Mesenchymal stem cell (in vitro differentiated cells and primary cell): ENCODE results near the gene PI4KA.

Experiments
- DNase-seq: peaks from one replicate; pipeline ENCODE4 v3.0.0-alpha.2; 2013
- H2AFZ ChIP-seq: one replicate; pipeline ENCODE4 v1.6.1; 2013; ENCODE audit warnings: low read depth, mild to moderate bottlenecking, control low read depth, inconsistent platforms, low read length, moderate library complexity
- H2AK5ac ChIP-seq: 2 replicates; pipeline ENCODE4 v1.6.1; 2013; ENCODE audit warnings: low read length, moderate library complexity, mild to moderate bottlenecking, inconsistent platforms; ENCODE audit not compliant: severe bottlenecking
- H2BK120ac ChIP-seq: one replicate; pipeline ENCODE4 v1.6.1; 2013; ENCODE audit warnings: low read depth, mild to moderate bottlenecking, inconsistent platforms, low read length, moderate library complexity
- H2BK12ac ChIP-seq, 2 experiments: one replicate each; pipeline ENCODE4 v1.6.1; 2013; ENCODE audit warnings: inconsistent platforms in 2 of 2, low read length in 2 of 2, mild to moderate bottlenecking in 2 of 2, moderate library complexity in 2 of 2, control low read depth in 1 of 2
- H2BK15ac ChIP-seq: one replicate; pipeline ENCODE4 v1.6.1; 2013; ENCODE audit warnings: mild to moderate bottlenecking, low read depth, inconsistent platforms; ENCODE audit not compliant: poor library complexity, severe bottlenecking
- H2BK5ac ChIP-seq: 2 replicates; pipeline ENCODE4 v1.6.1; 2013; ENCODE audit warnings: low read depth, mild to moderate bottlenecking, low read length, control low read depth, inconsistent platforms; ENCODE audit not compliant: poor library complexity, severe bottlenecking
- H3K14ac ChIP-seq, 2 experiments: one replicate each; pipeline ENCODE4 v1.6.1; 2013; ENCODE audit warnings: inconsistent platforms in 2 of 2, low read length in 2 of 2, control low read depth in 1 of 2, mild to moderate bottlenecking in 1 of 2, moderate library complexity in 1 of 2
- H3K18ac ChIP-seq, 2 experiments: one replicate each; pipeline ENCODE4 v1.6.1; 2013; ENCODE audit warnings: inconsistent platforms in 2 of 2, low read length in 2 of 2, control low read depth in 1 of 2, low read depth in 1 of 2, mild to moderate bottlenecking in 1 of 2
- H3K23ac ChIP-seq, 2 experiments: one replicate each; pipeline ENCODE4 v1.6.1; 2013; ENCODE audit warnings: inconsistent platforms in 2 of 2, low read length in 2 of 2, mild to moderate bottlenecking in 2 of 2, moderate library complexity in 2 of 2, control low read depth in 1 of 2
- H3K27ac ChIP-seq: 2 replicates; pipeline ENCODE4 v1.5.1; 2013; ENCODE audit warnings: mild to moderate bottlenecking, moderate library complexity, low read length, control low read depth, inconsistent platforms; ENCODE audit not compliant: poor library complexity, severe bottlenecking
- H3K27me3 ChIP-seq, 2 experiments: 2 replicates each; pipeline versions ENCODE4 v1.6.1 to v1.7.0; 2013; ENCODE audit warnings: low read length in 2 of 2, mild to moderate bottlenecking in 2 of 2, moderate library complexity in 2 of 2, control low read depth in 1 of 2, inconsistent platforms in 1 of 2; ENCODE audit not compliant: control insufficient read depth in 1 of 2, insufficient read depth in 1 of 2
- H3K36me3 ChIP-seq, 2 experiments: 2 replicates each; pipeline versions ENCODE4 v1.6.1 to v1.7.0; 2013; ENCODE audit warnings: low read length in 2 of 2, control low read depth in 1 of 2, inconsistent platforms in 1 of 2, low read depth in 1 of 2, mild to moderate bottlenecking in 1 of 2; ENCODE audit not compliant: insufficient read depth in 2 of 2, control insufficient read depth in 1 of 2
- H3K4ac ChIP-seq, 2 experiments: one replicate each; pipeline ENCODE4 v1.6.1; 2013; ENCODE audit warnings: inconsistent platforms in 2 of 2, low read length in 2 of 2, mild to moderate bottlenecking in 2 of 2, moderate library complexity in 2 of 2, control low read depth in 1 of 2, low read depth in 1 of 2
- H3K4me1 ChIP-seq: 2 replicates; pipeline ENCODE4 v1.6.1; 2013; ENCODE audit warnings: low read depth, low read length, control low read depth; ENCODE audit not compliant: control insufficient read depth, insufficient read depth
- H3K4me2 ChIP-seq: 2 replicates; pipeline ENCODE4 v1.6.1; 2013; ENCODE audit warnings: low read length, mild to moderate bottlenecking, inconsistent platforms; ENCODE audit not compliant: poor library complexity, severe bottlenecking
- H3K4me3 ChIP-seq, 2 experiments: 2 replicates each; pipeline versions ENCODE4 v1.5.1 to v1.7.0; 2013; ENCODE audit warnings: low read length in 2 of 2, mild to moderate bottlenecking in 2 of 2, control low read depth in 1 of 2, low read depth in 1 of 2; ENCODE audit not compliant: insufficient read depth in 1 of 2
- H3K79me1 ChIP-seq: replicated peaks from 2 replicates; pipeline ENCODE4 v1.6.1; 2013; ENCODE audit warnings: mild to moderate bottlenecking, control low read depth, low read length, inconsistent platforms; ENCODE audit not compliant: poor library complexity, severe bottlenecking
- H3K9ac ChIP-seq: 2 replicates; pipeline ENCODE4 v1.7.0; 2013; ENCODE audit warnings: mild to moderate bottlenecking, low read length, moderate library complexity
- H3K9me3 ChIP-seq: 2 replicates; pipeline ENCODE4 v1.7.0; 2013; ENCODE audit warnings: mild to moderate bottlenecking, low read length; ENCODE audit not compliant: control insufficient read depth
- H4K8ac ChIP-seq: one replicate; pipeline ENCODE4 v1.6.1; 2013; ENCODE audit warnings: inconsistent platforms, mild to moderate bottlenecking, low read length, moderate library complexity
- H4K91ac ChIP-seq: one replicate; pipeline ENCODE4 v1.6.1; 2013; ENCODE audit warnings: mild to moderate bottlenecking, low read length, inconsistent platforms
- WGBS: methylation state at CpG from one replicate; pipeline ENCODE4 v1.1.7; 2013; ENCODE audit warnings: mixed read lengths; 5-methylcytosine and 5-hydroxymethylcytosine counted together

The PI4KA gene

GRCh38 chr22:20782083-20782482 lies 76.5 kb downstream of the PI4KA start:
- Histone ChIP-seq H2BK15ac (no peak overlapping the region), H3K27me3 (no peaks in the 10 kb centered on the region), H3K18ac (no peak overlapping the region), H4K91ac (no peak overlapping the region), H3K4ac (no peak overlapping the region), H2BK5ac (no peak overlapping the region), H3K4me2 (no peak overlapping the region), H3K4me3 (no peak overlapping the region), H3K14ac (no peak overlapping the region), H2BK120ac (no peak overlapping the region), H2AK5ac (no peak overlapping the region), H3K27ac (no peak overlapping the region), H4K8ac (no peak overlapping the region), H3K79me1 (peaks cover 2% of the 10 kb centered on the region), H3K9me3 (no peaks in the 10 kb centered on the region), H2AFZ (no peak overlapping the region), H3K9ac (no peak overlapping the region), H3K36me3 (peaks cover 29 to 41% of the 10 kb centered on the region in 2 experiments), H3K4me1 (peaks cover 3% of the 10 kb centered on the region), H3K23ac (no peak overlapping the region), H2BK12ac (no peak overlapping the region)
- 88% methylated on average over 3 of the region's 4 CpGs for WGBS
- peak; percentile 36 for DNase-seq

DNA sequence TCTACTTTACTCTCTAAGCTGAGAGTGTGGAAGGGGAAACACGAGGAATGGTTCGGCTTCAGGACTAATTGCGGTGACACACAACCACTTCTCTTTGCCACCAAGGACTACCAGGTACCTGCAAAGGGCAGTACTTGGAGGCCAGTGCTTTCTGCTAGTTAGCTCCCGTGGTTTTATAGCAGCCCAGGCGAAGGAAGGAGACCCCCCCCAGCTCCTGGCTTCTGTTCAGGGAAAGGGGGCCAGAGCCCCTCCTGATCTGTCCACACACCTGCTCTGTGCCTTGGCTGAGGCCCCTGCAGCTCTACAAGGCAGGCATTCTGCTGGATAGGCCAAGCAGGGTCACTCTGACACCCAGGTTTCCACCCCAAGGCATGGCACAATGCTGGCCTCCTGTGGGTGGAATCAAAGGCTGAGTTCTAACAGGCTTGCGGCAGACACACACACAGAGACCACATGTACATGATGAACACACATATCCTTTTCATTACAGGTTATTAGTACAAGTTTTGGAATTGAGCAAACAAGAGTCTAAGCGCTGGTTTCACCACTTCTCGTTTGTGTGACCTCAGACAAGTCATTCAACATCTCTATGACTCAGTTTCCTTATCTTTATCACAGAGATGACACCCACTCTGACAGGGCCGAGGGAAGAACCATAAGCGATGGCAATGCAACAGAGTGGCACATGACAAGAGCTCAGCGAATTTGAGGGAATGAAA lies 77.2 kb downstream of the PI4KA start:
- Histone ChIP-seq H2AK5ac (no peak overlapping the region), H3K4me1 (peaks cover 3% of the 10 kb centered on the region), H3K18ac (no peak overlapping the region), H3K9ac (no peak overlapping the region), H2BK5ac (no peak overlapping the region), H3K36me3 (peaks cover 24 to 35% of the 10 kb centered on the region in 2 experiments), H3K23ac (no peak overlapping the region), H3K4me3 (no peak overlapping the region), H3K4me2 (no peak overlapping the region), H3K27ac (no peak overlapping the region), H2BK12ac (no peak overlapping the region), H3K9me3 (no peaks in the 10 kb centered on the region), H3K14ac (no peak overlapping the region), H3K27me3 (no peaks in the 10 kb centered on the region), H2AFZ (no peak overlapping the region), H4K91ac (peak overlapping the region; percentile 23), H4K8ac (no peak overlapping the region), H2BK120ac (no peak overlapping the region), H3K4ac (no peak overlapping the region), H3K79me1 (peaks cover 2% of the 10 kb centered on the region), H2BK15ac (no peak overlapping the region)
- WGBS = 95% methylated on average over 8 of the region's 11 CpGs
- DNase-seq = no peak

DNA sequence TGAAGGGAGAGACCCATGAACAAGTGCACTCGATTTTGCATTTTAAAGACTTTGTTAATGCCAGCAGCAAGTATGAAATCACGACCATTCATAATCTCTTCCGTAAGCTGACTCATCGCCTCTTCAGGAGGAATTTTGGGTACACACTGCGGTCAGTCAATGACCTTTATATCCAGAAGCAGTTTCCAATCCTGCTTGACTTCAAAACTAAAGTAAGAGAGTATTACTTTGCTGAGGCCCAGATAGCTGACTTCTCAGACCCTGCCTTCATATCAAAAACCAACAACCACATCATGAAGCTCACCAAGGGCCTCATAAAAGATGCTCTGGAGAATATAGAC lies 78.8 kb downstream of the PI4KA start:
- no peak overlapping the region for H4K91ac ChIP-seq
- H2AK5ac ChIP-seq = no peak overlapping the region
- H3K79me1 ChIP-seq = peaks cover 2% of the 10 kb centered on the region
- no peak overlapping the region for H3K18ac ChIP-seq
- H3K27ac ChIP-seq = no peak overlapping the region
- H2BK15ac ChIP-seq = no peak overlapping the region
- H3K4me3 ChIP-seq = no peak overlapping the region
- H3K23ac ChIP-seq = no peak overlapping the region
- no peak overlapping the region for H3K14ac ChIP-seq
- H2BK120ac ChIP-seq = no peak overlapping the region
- H3K4me1 ChIP-seq = peaks cover 3% of the 10 kb centered on the region
- no peak overlapping the region for H2BK5ac ChIP-seq
- DNase-seq = peak; percentile 55
- H3K36me3 ChIP-seq = peaks cover 24 to 38% of the 10 kb centered on the region in 2 experiments
- H3K4me2 ChIP-seq = no peak overlapping the region
- H4K8ac ChIP-seq = no peak overlapping the region
- H3K9ac ChIP-seq = no peak overlapping the region
- no peak overlapping the region for H2BK12ac ChIP-seq
- H3K4ac ChIP-seq = no peak overlapping the region
- H2AFZ ChIP-seq = no peak overlapping the region
- no peaks in the 10 kb centered on the region for H3K27me3 ChIP-seq
- 51% methylated on average over 5 of the region's 5 CpGs for WGBS
- no peaks in the 10 kb centered on the region for H3K9me3 ChIP-seq

DNA sequence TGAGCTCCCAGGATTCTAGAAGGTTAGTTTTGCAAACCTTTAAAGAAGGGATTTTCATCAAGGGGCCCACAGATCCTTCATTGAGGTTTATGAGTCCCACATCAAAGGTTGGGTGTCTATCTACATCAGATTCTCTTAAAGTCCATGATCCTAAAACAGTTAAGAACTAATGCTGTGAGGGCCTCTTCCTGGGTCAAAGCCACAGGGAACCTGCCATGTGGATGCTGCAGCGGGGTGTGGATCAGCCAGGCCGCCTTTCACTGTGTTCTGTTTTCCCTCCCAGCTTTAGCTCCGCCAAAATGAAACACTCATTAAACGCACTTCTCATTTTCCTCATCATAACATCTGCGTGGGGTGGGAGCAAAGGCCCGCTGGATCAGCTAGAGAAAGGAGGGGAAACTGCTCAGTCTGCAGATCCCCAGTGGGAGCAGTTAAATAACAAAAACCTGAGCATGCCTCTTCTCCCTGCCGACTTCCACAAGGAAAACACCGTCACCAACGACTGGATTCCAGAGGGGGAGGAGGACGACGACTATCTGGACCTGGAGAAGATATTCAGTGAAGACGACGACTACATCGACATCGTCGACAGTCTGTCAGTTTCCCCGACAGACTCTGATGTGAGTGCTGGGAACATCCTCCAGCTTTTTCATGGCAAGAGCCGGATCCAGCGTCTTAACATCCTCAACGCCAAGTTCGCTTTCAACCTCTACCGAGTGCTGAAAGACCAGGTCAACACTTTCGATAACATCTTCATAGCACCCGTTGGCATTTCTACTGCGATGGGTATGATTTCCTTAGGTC lies 79.4 kb downstream of the PI4KA start:
- Histone ChIP-seq H3K27me3 (no peaks in the 10 kb centered on the region), H2BK12ac (no peak overlapping the region), H3K14ac (no peak overlapping the region), H3K18ac (no peak overlapping the region), H3K79me1 (peaks cover 2% of the 10 kb centered on the region), H3K23ac (no peak overlapping the region), H2AFZ (no peak overlapping the region), H3K4me1 (peaks cover 3% of the 10 kb centered on the region), H2BK120ac (no peak overlapping the region), H3K9me3 (no peaks in the 10 kb centered on the region), H2BK15ac (no peak overlapping the region), H3K4me2 (no peak overlapping the region), H3K36me3 (peaks cover 24 to 39% of the 10 kb centered on the region in 2 experiments), H3K4ac (no peak overlapping the region), H2BK5ac (no peak overlapping the region), H2AK5ac (no peak overlapping the region), H3K27ac (no peak overlapping the region), H3K9ac (no peak overlapping the region), H4K91ac (no peak overlapping the region), H3K4me3 (no peak overlapping the region), H4K8ac (no peak overlapping the region)
- WGBS = 92% methylated on average over 25 of the region's 25 CpGs
- DNase-seq = no peak
